Mesendoderm (in vitro differentiated cells): Measurements from ENCODE around the gene TMEM165.
A peak's percentile ranks its signal among the peaks of the same experiment; 100 is the strongest.

Experiments used
- DNase-seq: peaks from one replicate; pipeline ENCODE4 v3.0.0; 2013
- H2AK5ac ChIP-seq: 2 replicates; pipeline ENCODE4 v1.6.1; 2013; ENCODE audit warnings: low read length, inconsistent platforms
- H2BK120ac ChIP-seq: 2 replicates; pipeline ENCODE4 v1.6.1; 2013; ENCODE audit warnings: low read depth, mild to moderate bottlenecking, low read length, moderate library complexity, mixed read lengths
- H2BK15ac ChIP-seq: replicated peaks from 2 replicates; pipeline ENCODE4 v1.6.1; 2013; ENCODE audit warnings: low read depth, mild to moderate bottlenecking, moderate library complexity
- H2BK5ac ChIP-seq: 2 replicates; pipeline ENCODE4 v1.6.1; 2013; ENCODE audit warnings: low read length, inconsistent platforms
- H3K18ac ChIP-seq: 2 replicates; pipeline ENCODE4 v1.6.1; 2013; ENCODE audit warnings: mild to moderate bottlenecking, low read length, mixed read lengths
- H3K23ac ChIP-seq: one replicate; pipeline ENCODE4 v1.6.1; 2013; ENCODE audit warnings: low read length
- H3K27ac ChIP-seq: 2 replicates; pipeline ENCODE4 v1.5.1; 2013; ENCODE audit warnings: low read depth, mild to moderate bottlenecking, inconsistent platforms, low read length, moderate library complexity
- H3K27me3 ChIP-seq: 2 replicates; pipeline ENCODE4 v1.6.1; 2013; ENCODE audit warnings: low read length, control low read depth, mild to moderate bottlenecking, inconsistent platforms; ENCODE audit not compliant: insufficient read depth, poor library complexity
- H3K36me3 ChIP-seq: 2 replicates; pipeline ENCODE4 v1.6.1; 2013; ENCODE audit warnings: low read length, inconsistent platforms; ENCODE audit not compliant: control insufficient read depth, insufficient read depth
- H3K4ac ChIP-seq: one replicate; pipeline ENCODE4 v1.6.1; 2013; ENCODE audit warnings: low read depth, mild to moderate bottlenecking, low read length, moderate library complexity
- H3K4me1 ChIP-seq: 2 replicates; pipeline ENCODE4 v1.6.1; 2013; ENCODE audit warnings: low read depth, low read length, inconsistent platforms; ENCODE audit not compliant: control insufficient read depth
- H3K4me2 ChIP-seq: 2 replicates; pipeline ENCODE4 v1.6.1; 2013; ENCODE audit warnings: low read length
- H3K4me3 ChIP-seq: 2 replicates; pipeline ENCODE4 v1.5.1; 2013; ENCODE audit warnings: mild to moderate bottlenecking, low read length
- H3K56ac ChIP-seq: one replicate; pipeline ENCODE4 v1.6.1; 2013; ENCODE audit warnings: low read length
- H3K79me1 ChIP-seq: 2 replicates; pipeline ENCODE4 v1.6.1; 2013; ENCODE audit warnings: low read length, inconsistent platforms
- H3K79me2 ChIP-seq: 2 replicates; pipeline ENCODE4 v1.6.1; 2013; ENCODE audit warnings: mild to moderate bottlenecking, low read length; ENCODE audit not compliant: control insufficient read depth, insufficient read depth
- H3K9ac ChIP-seq: 2 replicates; pipeline ENCODE4 v1.6.1; 2013; ENCODE audit warnings: low read length, inconsistent platforms
- H4K5ac ChIP-seq: one replicate; pipeline ENCODE4 v1.6.1; 2013; ENCODE audit warnings: low read length
- H4K8ac ChIP-seq: one replicate; pipeline ENCODE4 v1.6.1; 2013; ENCODE audit warnings: low read depth, mild to moderate bottlenecking, control low read depth, low read length, moderate library complexity
- WGBS: extraction: QIAGEN DNeasy Blood & Tissue Kit; methylation state at CpG from one replicate; pipeline ENCODE4 v1.1.7; 2013; ENCODE audit warnings: low lambda C conversion rate, missing lambda C conversion rate; ENCODE audit not compliant: insufficient coverage; ENCODE audit errors: extremely low coverage; 5-methylcytosine and 5-hydroxymethylcytosine counted together

The TMEM165 gene

DNA sequence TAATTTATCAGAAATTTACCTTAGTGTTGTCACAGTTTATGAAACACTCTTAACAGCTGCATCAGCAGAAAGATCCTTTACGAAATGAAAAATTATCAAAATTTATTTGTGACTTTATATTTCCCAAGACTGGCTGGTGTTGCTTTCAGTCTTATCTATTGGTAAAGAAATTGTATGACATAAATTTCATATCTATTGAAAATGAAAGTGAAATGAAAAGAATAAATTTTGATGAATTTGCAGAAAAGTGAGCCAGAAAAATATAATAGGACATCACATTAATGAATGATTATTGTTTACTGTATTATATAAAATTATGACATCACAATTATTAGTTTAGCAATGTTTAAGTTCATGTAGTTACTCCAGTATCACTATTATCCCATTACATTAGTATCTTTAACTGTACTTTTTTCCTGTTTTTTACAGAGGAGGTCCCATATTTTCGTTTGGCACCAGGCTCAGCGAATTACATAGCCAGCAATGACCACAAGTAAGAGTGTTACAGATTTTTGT, 13.2 kb upstream of the TMEM165 start:
- no peaks in the 10 kb centered on the region for H3K79me2 ChIP-seq
- DNase-seq = no peak
- H3K4me1 ChIP-seq = no peaks in the 10 kb centered on the region

GRCh38 chr4:55385201-55385649, 10.5 kb upstream of the TMEM165 start:
- Histone ChIP-seq H2BK120ac (no peak overlapping the region), H3K18ac (no peak overlapping the region), H3K79me1 (no peaks in the 10 kb centered on the region), H3K4me1 (no peaks in the 10 kb centered on the region), H3K79me2 (no peaks in the 10 kb centered on the region), H3K27me3 (no peaks in the 10 kb centered on the region), H4K8ac (no peak overlapping the region), H3K4ac (no peak overlapping the region), H3K9ac (no peak overlapping the region), H3K27ac (no peak overlapping the region), H3K56ac (no peak overlapping the region), H2BK15ac (no peak overlapping the region), H3K23ac (no peak overlapping the region), H4K5ac (no peak overlapping the region), H2BK5ac (no peak overlapping the region), H2AK5ac (no peak overlapping the region), H3K4me2 (no peak overlapping the region), H3K4me3 (no peak overlapping the region), H3K36me3 (no peaks in the 10 kb centered on the region)
- no peak for DNase-seq
- no CpG with 5 or more reads among the region's 3 CpGs for WGBS

More for the DNA sequence above, 13.2 kb upstream of the TMEM165 start:
- H3K27me3 ChIP-seq = no peaks in the 10 kb centered on the region
- H3K18ac ChIP-seq = no peak overlapping the region
- H2BK120ac ChIP-seq = no peak overlapping the region
- H3K4me3 ChIP-seq = no peak overlapping the region
- no peak overlapping the region for H3K4ac ChIP-seq
- H2BK15ac ChIP-seq = no peak overlapping the region
- H3K36me3 ChIP-seq = no peaks in the 10 kb centered on the region
- H3K27ac ChIP-seq = no peak overlapping the region
- no peak overlapping the region for H3K23ac ChIP-seq
- no peak overlapping the region for H4K5ac ChIP-seq
- H3K9ac ChIP-seq = no peak overlapping the region
- H3K4me2 ChIP-seq = no peak overlapping the region
- WGBS = no CpG with 5 or more reads among the region's 3 CpGs
- H4K8ac ChIP-seq = no peak overlapping the region
- no peak overlapping the region for H2AK5ac ChIP-seq
- no peaks in the 10 kb centered on the region for H3K79me1 ChIP-seq
- H3K56ac ChIP-seq = no peak overlapping the region
- H2BK5ac ChIP-seq = no peak overlapping the region

DNA sequence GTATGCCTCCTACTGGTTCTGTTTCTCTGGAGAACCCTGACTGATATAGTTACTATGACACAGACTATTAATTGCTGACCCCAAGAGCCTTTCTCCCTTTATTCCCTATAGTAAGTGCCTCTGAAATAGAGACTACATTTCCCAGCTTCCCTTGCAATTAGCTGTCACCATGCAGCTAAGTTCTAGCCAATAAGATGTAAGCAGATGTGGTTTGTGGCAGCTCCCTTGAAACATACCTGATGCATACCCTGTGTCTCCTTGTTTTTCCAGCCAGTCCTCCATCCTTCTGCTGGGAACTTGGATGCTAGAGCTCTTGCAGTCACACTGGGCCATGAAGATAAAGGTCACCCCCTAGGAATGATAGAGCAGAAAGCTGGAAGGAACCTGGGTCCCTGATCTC, 9.7 kb upstream of the TMEM165 start:
- Histone ChIP-seq H2BK15ac (no peak overlapping the region), H3K9ac (no peak overlapping the region), H3K4me3 (no peak overlapping the region), H2BK120ac (no peak overlapping the region), H3K4ac (no peak overlapping the region), H3K79me1 (no peaks in the 10 kb centered on the region), H3K4me2 (no peak overlapping the region), H3K79me2 (no peaks in the 10 kb centered on the region), H2AK5ac (no peak overlapping the region), H3K36me3 (no peaks in the 10 kb centered on the region), H3K18ac (no peak overlapping the region), H4K8ac (no peak overlapping the region), H3K27me3 (no peaks in the 10 kb centered on the region), H3K23ac (no peak overlapping the region), H3K4me1 (no peaks in the 10 kb centered on the region), H4K5ac (no peak overlapping the region), H3K56ac (no peak overlapping the region), H2BK5ac (no peak overlapping the region), H3K27ac (no peak overlapping the region)
- DNase-seq = peak; percentile 78

DNA sequence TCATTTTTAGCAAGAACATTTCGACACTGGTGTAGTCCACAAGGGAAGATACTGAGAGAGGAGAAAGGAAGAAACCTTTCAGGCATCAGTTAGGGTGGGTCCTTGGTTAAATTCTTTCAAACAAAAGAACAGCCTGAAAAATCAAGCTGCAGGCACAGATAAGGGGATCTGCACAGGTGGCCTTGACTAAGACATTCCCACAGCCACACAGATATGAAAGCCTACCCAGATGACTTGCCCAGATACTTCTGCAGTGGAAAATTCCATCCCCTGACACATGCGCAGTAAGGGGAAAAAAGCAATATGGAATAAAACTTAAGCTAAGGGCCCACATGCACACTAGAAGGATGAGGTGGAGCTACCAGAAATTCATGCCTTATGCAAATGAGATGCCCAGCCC, 8.9 kb upstream of the TMEM165 start:
- H2BK15ac ChIP-seq = no peak overlapping the region
- no peak overlapping the region for H3K4me3 ChIP-seq
- H3K18ac ChIP-seq = no peak overlapping the region
- no peaks in the 10 kb centered on the region for H3K27me3 ChIP-seq
- H3K79me2 ChIP-seq = no peaks in the 10 kb centered on the region
- H4K5ac ChIP-seq = no peak overlapping the region
- no peaks in the 10 kb centered on the region for H3K79me1 ChIP-seq
- H3K36me3 ChIP-seq = no peaks in the 10 kb centered on the region
- H3K4me2 ChIP-seq = no peak overlapping the region
- no peak overlapping the region for H3K23ac ChIP-seq
- no peak overlapping the region for H2AK5ac ChIP-seq
- H2BK120ac ChIP-seq = no peak overlapping the region
- no CpG with 5 or more reads among the region's 2 CpGs for WGBS
- H4K8ac ChIP-seq = no peak overlapping the region
- H3K9ac ChIP-seq = no peak overlapping the region
- H3K27ac ChIP-seq = no peak overlapping the region
- no peak overlapping the region for H3K4ac ChIP-seq
- H2BK5ac ChIP-seq = no peak overlapping the region
- H3K56ac ChIP-seq = no peak overlapping the region
- H3K4me1 ChIP-seq = no peaks in the 10 kb centered on the region
- DNase-seq = no peak

DNA sequence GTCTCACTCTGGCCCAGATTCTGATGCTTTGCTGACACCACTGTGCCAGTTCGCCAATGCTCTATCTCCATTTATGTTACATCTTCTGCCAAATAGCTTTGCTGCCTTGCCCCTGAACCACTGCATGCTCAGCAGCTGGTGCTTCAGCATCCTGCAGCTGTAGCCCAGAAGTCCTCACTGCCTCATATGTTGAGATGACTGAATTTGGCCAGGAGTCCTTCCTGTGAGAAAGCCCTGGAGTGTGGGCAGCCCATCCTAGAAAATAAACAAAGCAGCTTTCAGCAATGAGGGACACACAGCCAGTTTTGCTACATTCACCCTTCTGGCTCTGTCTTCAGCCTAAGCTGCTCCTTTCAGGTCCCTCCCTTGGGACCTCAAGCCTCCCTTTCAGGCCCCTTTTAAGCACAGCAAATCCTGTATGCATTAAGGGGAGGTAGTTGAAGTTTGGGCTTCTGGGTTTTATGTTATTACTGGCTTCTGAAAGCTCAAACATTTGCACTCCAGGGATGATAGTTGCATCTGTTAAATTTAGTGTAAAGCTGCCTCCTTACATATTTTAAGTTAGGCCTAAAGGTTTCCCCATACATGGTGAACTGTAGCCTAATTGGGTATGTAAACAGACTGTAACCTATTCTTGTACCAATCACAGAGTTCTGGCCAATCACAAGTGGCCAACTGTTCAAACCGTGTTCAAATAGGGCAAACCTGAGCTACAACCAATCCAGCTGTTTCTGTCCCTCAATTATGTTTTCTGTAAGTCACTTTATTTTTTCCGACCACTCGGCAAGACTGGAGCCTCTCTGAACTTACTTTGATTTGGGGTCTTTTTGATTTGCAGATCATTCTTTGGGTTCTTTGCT, 2.1 kb upstream of the TMEM165 start:
- no peak overlapping the region for H3K18ac ChIP-seq
- H4K8ac ChIP-seq = no peak overlapping the region
- no CpG with 5 or more reads among the region's 4 CpGs for WGBS
- no peak overlapping the region for H4K5ac ChIP-seq
- no peak for DNase-seq
- H3K79me2 ChIP-seq = peaks cover 29% of the 10 kb centered on the region
- no peak overlapping the region for H2BK15ac ChIP-seq
- no peak overlapping the region for H3K9ac ChIP-seq
- no peak overlapping the region for H2BK120ac ChIP-seq
- no peak overlapping the region for H3K23ac ChIP-seq
- no peak overlapping the region for H3K4ac ChIP-seq
- no peak overlapping the region for H3K4me3 ChIP-seq
- no peaks in the 10 kb centered on the region for H3K36me3 ChIP-seq
- no peaks in the 10 kb centered on the region for H3K79me1 ChIP-seq
- no peaks in the 10 kb centered on the region for H3K4me1 ChIP-seq
- H2AK5ac ChIP-seq = no peak overlapping the region
- no peak overlapping the region for H3K27ac ChIP-seq
- no peak overlapping the region for H3K56ac ChIP-seq
- no peaks in the 10 kb centered on the region for H3K27me3 ChIP-seq
- no peak overlapping the region for H3K4me2 ChIP-seq
- H2BK5ac ChIP-seq = no peak overlapping the region

- peak overlapping the region; percentile 9 for H3K9ac ChIP-seq
- no peaks in the 10 kb centered on the region for H3K79me1 ChIP-seq
- H4K5ac ChIP-seq = no peak overlapping the region
- H3K4me1 ChIP-seq = no peaks in the 10 kb centered on the region
- H3K27me3 ChIP-seq = no peaks in the 10 kb centered on the region
- H3K79me2 ChIP-seq = peaks cover 39% of the 10 kb centered on the region
- no peak overlapping the region for H3K4ac ChIP-seq
- H3K56ac ChIP-seq = peak overlapping the region; percentile 78
- H2AK5ac ChIP-seq = no peak overlapping the region
- no peak overlapping the region for H2BK15ac ChIP-seq
- H4K8ac ChIP-seq = no peak overlapping the region
- H3K4me2 ChIP-seq = peak overlapping the region; percentile 70
- no peak overlapping the region for H3K23ac ChIP-seq
- H2BK5ac ChIP-seq = no peak overlapping the region
- no peak overlapping the region for H3K18ac ChIP-seq
- H2BK120ac ChIP-seq = no peak overlapping the region
- no peak overlapping the region for H3K27ac ChIP-seq
- no peak overlapping the region for H3K4me3 ChIP-seq
- no peaks in the 10 kb centered on the region for H3K36me3 ChIP-seq
- DNase-seq = no peak
- WGBS = no CpG with 5 or more reads among the region's 4 CpGs
Observed at GRCh38 chr4:55395218-55395528, 584 bp upstream of the TMEM165 start.
